ENCODE measurements around the gene ZNF239. TPM values are rescaled to one million over a fixed set of nuclear protein-coding genes. Genes with fewer than 3 reads are reported as not detected.

ZNF239 gene
- total RNA-seq, 3 donors from 2014 or later (not counting 1 experiment from before 2014, with no cell fraction given) = 0.85 to 1.4 (median 0.94) TPM

GRCh38 chr10:43619368-43619767 is 45.0 kb upstream of the ZNF239 start:
- H3K9me3 ChIP-seq (ENCODE audit: control insufficient read depth, insufficient read depth, low read length) = peaks cover 33% of the 10 kb centered on the region
- peaks cover 10 to 17% of the 10 kb centered on the region in 2 donors for H3K9me3 Mint-ChIP-seq
- intact Hi-C loops (cut with micrococcal nuclease) = no loop called here

GRCh38 chr10:43616697-43617370 is 42.4 kb upstream of the ZNF239 start:
- no peak overlapping the region for H3K27ac ChIP-seq (ENCODE audit: low read length)
- H3K9me3 ChIP-seq (ENCODE audit: control insufficient read depth, insufficient read depth, low read length) = peaks cover 34% of the 10 kb centered on the region
- no peak overlapping the region for H3K4me3 ChIP-seq (ENCODE audit: low read length)
- H3K27ac Mint-ChIP-seq = no peak overlapping the region
- intact Hi-C loops (cut with micrococcal nuclease) = no loop called here
- H3K4me1 ChIP-seq (ENCODE audit: control insufficient read depth, insufficient read depth, low read length) = no peaks in the 10 kb centered on the region
- peaks cover 10 to 17% of the 10 kb centered on the region in 2 donors for H3K9me3 Mint-ChIP-seq
- H3K4me3 Mint-ChIP-seq = no peak overlapping the region
- no peaks in the 10 kb centered on the region for H3K27me3 ChIP-seq (ENCODE audit: control insufficient read depth, insufficient read depth, low read length)
- no peaks in the 10 kb centered on the region for H3K27me3 Mint-ChIP-seq (ENCODE audit: low read depth in 2 of 2)
- WGBS (ENCODE audit: insufficient coverage) = 75% methylated on average over 5 of the region's 6 CpGs
- DNase-seq = no peak
- peaks cover 25% of the 10 kb centered on the region for H3K36me3 ChIP-seq (ENCODE audit: control insufficient read depth, insufficient read depth, low read length)
- H3K36me3 Mint-ChIP-seq = peaks cover 41% of the 10 kb centered on the region
- peaks cover 9 to 10% of the 10 kb centered on the region in 2 donors for H3K4me1 Mint-ChIP-seq
- ATAC-seq = no peak
- no peak for TF ChIP-seq CTCF (IDR thresholded peaks at IDR 0.05)

More at GRCh38 chr10:43619368-43619767, 45.0 kb upstream of the ZNF239 start:
- ATAC-seq (no peak), DNase-seq (no peak)
- H3K4me3 Mint-ChIP-seq = no peak overlapping the region
- peaks cover 23% of the 10 kb centered on the region for H3K36me3 ChIP-seq (ENCODE audit: control insufficient read depth, insufficient read depth, low read length)
- H3K4me3 ChIP-seq (ENCODE audit: low read length) = no peak overlapping the region
- WGBS (ENCODE audit: insufficient coverage) = 100% methylated on average over 2 of the region's 2 CpGs
- no peak overlapping the region for H3K27ac Mint-ChIP-seq
- H3K4me1 Mint-ChIP-seq = peaks cover 13 to 23% of the 10 kb centered on the region in 2 donors
- no peaks in the 10 kb centered on the region for H3K4me1 ChIP-seq (ENCODE audit: control insufficient read depth, insufficient read depth, low read length)
- no peak for TF ChIP-seq CTCF (IDR thresholded peaks at IDR 0.05)
- H3K27ac ChIP-seq (ENCODE audit: low read length) = no peak overlapping the region
- H3K27me3 ChIP-seq (ENCODE audit: control insufficient read depth, insufficient read depth, low read length) = no peaks in the 10 kb centered on the region
- H3K27me3 Mint-ChIP-seq (ENCODE audit: low read depth in 2 of 2) = no peaks in the 10 kb centered on the region
- H3K36me3 Mint-ChIP-seq = peaks cover 41% of the 10 kb centered on the region

- Mint-ChIP-seq H3K9me3 (peaks cover 0 to 4% of the 10 kb centered on the region in 2 donors), H3K27me3 (ENCODE audit: low read depth in 2 of 2) (no peaks in the 10 kb centered on the region), H3K36me3 (peaks cover 11% of the 10 kb centered on the region), H3K4me1 (peaks cover 30 to 32% of the 10 kb centered on the region in 2 donors), H3K27ac (peak overlapping the region in 1 of 2 donors; percentile 3), H3K4me3 (no peak overlapping the region)
- Histone ChIP-seq H3K27me3 (ENCODE audit: control insufficient read depth, insufficient read depth, low read length) (no peaks in the 10 kb centered on the region), H3K9me3 (ENCODE audit: control insufficient read depth, insufficient read depth, low read length) (peaks cover 8% of the 10 kb centered on the region), H3K4me1 (ENCODE audit: control insufficient read depth, insufficient read depth, low read length) (peaks cover 25% of the 10 kb centered on the region), H3K36me3 (ENCODE audit: control insufficient read depth, insufficient read depth, low read length) (peaks cover 20% of the 10 kb centered on the region), H3K27ac (ENCODE audit: low read length) (no peak overlapping the region), H3K4me3 (ENCODE audit: low read length) (no peak overlapping the region)
- DNase-seq = no peak
- intact Hi-C loops (cut with micrococcal nuclease) = no loop called here
- no peak for ATAC-seq
- no peak for TF ChIP-seq CTCF (IDR thresholded peaks at IDR 0.05)
Measured at GRCh38 chr10:43610636-43611035, 36.2 kb upstream of the ZNF239 start.

- WGBS (ENCODE audit: insufficient coverage) = 91% methylated on average over 10 of the region's 10 CpGs
- H3K27me3 ChIP-seq (ENCODE audit: control insufficient read depth, insufficient read depth, low read length) = no peaks in the 10 kb centered on the region
- no peak overlapping the region for H3K27ac ChIP-seq (ENCODE audit: low read length)
- peak overlapping the region; percentile 24 to 82 for H3K27ac Mint-ChIP-seq
- no peak for TF ChIP-seq CTCF (IDR thresholded peaks at IDR 0.05)
- H3K4me3 Mint-ChIP-seq = peak overlapping the region; percentile 83
- H3K4me3 ChIP-seq (ENCODE audit: low read length) = peak overlapping the region; percentile 83
- no peaks in the 10 kb centered on the region for H3K27me3 Mint-ChIP-seq (ENCODE audit: low read depth in 2 of 2)
- peaks cover 10% of the 10 kb centered on the region for H3K36me3 ChIP-seq (ENCODE audit: control insufficient read depth, insufficient read depth, low read length)
- no peaks in the 10 kb centered on the region for H3K9me3 Mint-ChIP-seq
- intact Hi-C loops (cut with micrococcal nuclease) = no loop called here
- H3K4me1 ChIP-seq (ENCODE audit: control insufficient read depth, insufficient read depth, low read length) = peaks cover 25% of the 10 kb centered on the region
- H3K4me1 Mint-ChIP-seq = peaks cover 22 to 23% of the 10 kb centered on the region in 2 donors
- no peaks in the 10 kb centered on the region for H3K36me3 Mint-ChIP-seq
- no peaks in the 10 kb centered on the region for H3K9me3 ChIP-seq (ENCODE audit: control insufficient read depth, insufficient read depth, low read length)
- no peak for DNase-seq
- no peak for ATAC-seq
Measured at GRCh38 chr10:43607199-43607573, 32.8 kb upstream of the ZNF239 start.

All from natural killer cell (primary cell).